ENCODE results near the gene MAFF. TPM values are rescaled to one million over a fixed set of nuclear protein-coding genes. Genes with fewer than 3 reads are reported as not detected.
A peak's percentile ranks its signal among the peaks of the same experiment; 100 is the strongest.
"Not testable (repeated sequence)": the region's sequence is repeated elsewhere in the genome, so short reads cannot be mapped to it uniquely, and the experiment has no call there.

Gene MAFF
- 4.2 TPM for total RNA-seq

GRCh38 chr22:38201711-38202436 lies at the start of gene MAFF:
Gene MAFF (plus strand): TSS chr22:38201994. CDS start chr22:38213854, 11,860 bp downstream.
- Histone ChIP-seq H3K27ac (ENCODE audit: low read depth, low read length) (peak within 1 kb of the TSS; percentile 98), H3K36me3 (ENCODE audit: control insufficient read depth in 3 of 3, insufficient read depth in 3 of 3, low read length in 3 of 3) (no peaks in the 10 kb centered on the region), H3K27me3 (ENCODE audit: control insufficient read depth in 3 of 3, insufficient read depth in 3 of 3, low read length in 3 of 3) (no peaks in the 10 kb centered on the region), H3K4me1 (ENCODE audit: control insufficient read depth in 3 of 3, insufficient read depth in 3 of 3, low read length in 3 of 3) (peaks cover 30 to 44% (median 38%) of the 10 kb centered on the region in 3 donors), H3K4me3 (ENCODE audit: low read length in 3 of 3) (peak within 1 kb of the TSS; percentile 69 to 80 (median 74)), H3K9me3 (ENCODE audit: control insufficient read depth in 3 of 3, low read length in 3 of 3) (no peaks in the 10 kb centered on the region), H3K9ac (ENCODE audit: low read depth in 1 of 3, low read length in 3 of 3) (peak within 1 kb of the TSS; percentile 77 to 93 (median 88))

- Histone ChIP-seq H3K4me1 (ENCODE audit: control insufficient read depth in 3 of 3, insufficient read depth in 3 of 3, low read length in 3 of 3) (peaks cover 0 to 6% (median 0%) of the 10 kb centered on the region in 3 donors), H3K9ac (ENCODE audit: low read depth in 1 of 3, low read length in 3 of 3) (peak overlapping the region in 1 of 3 donors; percentile 30), H3K36me3 (ENCODE audit: control insufficient read depth in 3 of 3, insufficient read depth in 3 of 3, low read length in 3 of 3) (no peaks in the 10 kb centered on the region), H3K27ac (ENCODE audit: low read depth, low read length) (no peak overlapping the region), H3K9me3 (ENCODE audit: control insufficient read depth in 3 of 3, low read length in 3 of 3) (no peaks in the 10 kb centered on the region), H3K4me3 (ENCODE audit: low read length in 3 of 3) (no peak overlapping the region), H3K27me3 (ENCODE audit: control insufficient read depth in 3 of 3, insufficient read depth in 3 of 3, low read length in 3 of 3) (no peaks in the 10 kb centered on the region)
Observed at GRCh38 chr22:38153821-38154562, 47.8 kb upstream of the MAFF start.

- not testable (repeated sequence) for H3K27ac ChIP-seq (ENCODE audit: low read depth, low read length); H3K9ac ChIP-seq (ENCODE audit: low read depth in 1 of 3, low read length in 3 of 3); H3K27me3 ChIP-seq (ENCODE audit: control insufficient read depth in 3 of 3, insufficient read depth in 3 of 3, low read length in 3 of 3); H3K4me1 ChIP-seq (ENCODE audit: control insufficient read depth in 3 of 3, insufficient read depth in 3 of 3, low read length in 3 of 3); H3K9me3 ChIP-seq (ENCODE audit: control insufficient read depth in 3 of 3, low read length in 3 of 3); H3K4me3 ChIP-seq (ENCODE audit: low read length in 3 of 3); H3K36me3 ChIP-seq (ENCODE audit: control insufficient read depth in 3 of 3, insufficient read depth in 3 of 3, low read length in 3 of 3)
Observed at GRCh38 chr22:38154563-38154915, 47.3 kb upstream of the MAFF start.

GRCh38 chr22:38155703-38156102 lies 46.1 kb upstream of the MAFF start:
- H3K4me1 ChIP-seq (ENCODE audit: control insufficient read depth in 3 of 3, insufficient read depth in 3 of 3, low read length in 3 of 3) = peaks cover 0 to 6% (median 0%) of the 10 kb centered on the region in 3 donors
- no peak overlapping the region for H3K9ac ChIP-seq (ENCODE audit: low read depth in 1 of 3, low read length in 3 of 3)
- H3K36me3 ChIP-seq (ENCODE audit: control insufficient read depth in 3 of 3, insufficient read depth in 3 of 3, low read length in 3 of 3) = no peaks in the 10 kb centered on the region
- no peaks in the 10 kb centered on the region for H3K27me3 ChIP-seq (ENCODE audit: control insufficient read depth in 3 of 3, insufficient read depth in 3 of 3, low read length in 3 of 3)
- H3K4me3 ChIP-seq (ENCODE audit: low read length in 3 of 3) = no peak overlapping the region
- no peak overlapping the region for H3K27ac ChIP-seq (ENCODE audit: low read depth, low read length)
- no peaks in the 10 kb centered on the region for H3K9me3 ChIP-seq (ENCODE audit: control insufficient read depth in 3 of 3, low read length in 3 of 3)

- no peaks in the 10 kb centered on the region for H3K9me3 ChIP-seq (ENCODE audit: control insufficient read depth in 3 of 3, low read length in 3 of 3)
- no peak overlapping the region for H3K27ac ChIP-seq (ENCODE audit: low read depth, low read length)
- no peak overlapping the region for H3K9ac ChIP-seq (ENCODE audit: low read depth in 1 of 3, low read length in 3 of 3)
- no peaks in the 10 kb centered on the region for H3K27me3 ChIP-seq (ENCODE audit: control insufficient read depth in 3 of 3, insufficient read depth in 3 of 3, low read length in 3 of 3)
- H3K4me1 ChIP-seq (ENCODE audit: control insufficient read depth in 3 of 3, insufficient read depth in 3 of 3, low read length in 3 of 3) = peaks cover 10 to 18% (median 18%) of the 10 kb centered on the region in 3 donors
- H3K4me3 ChIP-seq (ENCODE audit: low read length in 3 of 3) = no peak overlapping the region
- H3K36me3 ChIP-seq (ENCODE audit: control insufficient read depth in 3 of 3, insufficient read depth in 3 of 3, low read length in 3 of 3) = peaks cover 0 to 5% (median 3%) of the 10 kb centered on the region in 3 donors
Observed at GRCh38 chr22:38162881-38163843, 38.6 kb upstream of the MAFF start.

GRCh38 chr22:38163844-38164550 lies 37.8 kb upstream of the MAFF start:
- Histone ChIP-seq H3K9ac (ENCODE audit: low read depth in 1 of 3, low read length in 3 of 3) (no peak overlapping the region), H3K4me3 (ENCODE audit: low read length in 3 of 3) (no peak overlapping the region), H3K9me3 (ENCODE audit: control insufficient read depth in 3 of 3, low read length in 3 of 3) (no peaks in the 10 kb centered on the region), H3K4me1 (ENCODE audit: control insufficient read depth in 3 of 3, insufficient read depth in 3 of 3, low read length in 3 of 3) (peaks cover 13 to 25% (median 24%) of the 10 kb centered on the region in 3 donors), H3K27ac (ENCODE audit: low read depth, low read length) (no peak overlapping the region), H3K36me3 (ENCODE audit: control insufficient read depth in 3 of 3, insufficient read depth in 3 of 3, low read length in 3 of 3) (peaks cover 0 to 5% (median 3%) of the 10 kb centered on the region in 3 donors), H3K27me3 (ENCODE audit: control insufficient read depth in 3 of 3, insufficient read depth in 3 of 3, low read length in 3 of 3) (no peaks in the 10 kb centered on the region)

- no peak overlapping the region for H3K27ac ChIP-seq (ENCODE audit: low read depth, low read length)
- no peak overlapping the region for H3K4me3 ChIP-seq (ENCODE audit: low read length in 3 of 3)
- H3K27me3 ChIP-seq (ENCODE audit: control insufficient read depth in 3 of 3, insufficient read depth in 3 of 3, low read length in 3 of 3) = no peaks in the 10 kb centered on the region
- no peaks in the 10 kb centered on the region for H3K9me3 ChIP-seq (ENCODE audit: control insufficient read depth in 3 of 3, low read length in 3 of 3)
- no peak overlapping the region for H3K9ac ChIP-seq (ENCODE audit: low read depth in 1 of 3, low read length in 3 of 3)
- peaks cover 16 to 30% (median 30%) of the 10 kb centered on the region in 3 donors for H3K4me1 ChIP-seq (ENCODE audit: control insufficient read depth in 3 of 3, insufficient read depth in 3 of 3, low read length in 3 of 3)
- H3K36me3 ChIP-seq (ENCODE audit: control insufficient read depth in 3 of 3, insufficient read depth in 3 of 3, low read length in 3 of 3) = peaks cover 2 to 5% (median 3%) of the 10 kb centered on the region in 3 donors
Observed at GRCh38 chr22:38164551-38164918, 37.3 kb upstream of the MAFF start.

- Histone ChIP-seq H3K4me3 (ENCODE audit: low read length in 3 of 3) (no peak overlapping the region), H3K4me1 (ENCODE audit: control insufficient read depth in 3 of 3, insufficient read depth in 3 of 3, low read length in 3 of 3) (peaks cover 18 to 38% (median 36%) of the 10 kb centered on the region in 3 donors), H3K27me3 (ENCODE audit: control insufficient read depth in 3 of 3, insufficient read depth in 3 of 3, low read length in 3 of 3) (no peaks in the 10 kb centered on the region), H3K9me3 (ENCODE audit: control insufficient read depth in 3 of 3, low read length in 3 of 3) (no peaks in the 10 kb centered on the region), H3K27ac (ENCODE audit: low read depth, low read length) (no peak overlapping the region), H3K9ac (ENCODE audit: low read depth in 1 of 3, low read length in 3 of 3) (no peak overlapping the region), H3K36me3 (ENCODE audit: control insufficient read depth in 3 of 3, insufficient read depth in 3 of 3, low read length in 3 of 3) (peaks cover 3 to 5% (median 4%) of the 10 kb centered on the region in 3 donors)
Observed at GRCh38 chr22:38165922-38166593, 35.7 kb upstream of the MAFF start.

- H3K4me1 ChIP-seq (ENCODE audit: control insufficient read depth in 3 of 3, insufficient read depth in 3 of 3, low read length in 3 of 3) = peaks cover 24 to 48% (median 48%) of the 10 kb centered on the region in 3 donors
- no peaks in the 10 kb centered on the region for H3K27me3 ChIP-seq (ENCODE audit: control insufficient read depth in 3 of 3, insufficient read depth in 3 of 3, low read length in 3 of 3)
- no peaks in the 10 kb centered on the region for H3K9me3 ChIP-seq (ENCODE audit: control insufficient read depth in 3 of 3, low read length in 3 of 3)
- peaks cover 3 to 4% (median 3%) of the 10 kb centered on the region in 3 donors for H3K36me3 ChIP-seq (ENCODE audit: control insufficient read depth in 3 of 3, insufficient read depth in 3 of 3, low read length in 3 of 3)
- H3K9ac ChIP-seq (ENCODE audit: low read depth in 1 of 3, low read length in 3 of 3) = peak overlapping the region in 2 of 3 donors; percentile 27 to 74
- H3K4me3 ChIP-seq (ENCODE audit: low read length in 3 of 3) = peak overlapping the region in 1 of 3 donors; percentile 7
- H3K27ac ChIP-seq (ENCODE audit: low read depth, low read length) = no peak overlapping the region
Observed at GRCh38 chr22:38167988-38168407, 33.8 kb upstream of the MAFF start.

All from skeletal muscle tissue (tissue), 4 donors.